GM19468 (cell line): ENCODE data around the gene RCAN1.

Experiments used
- ATAC-seq: cut with Tn5 transposase; IDR thresholded peaks from one replicate; pipeline ENCODE4 v1.9.1; 2021; ENCODE audit warnings: mild to moderate bottlenecking, moderate library complexity, moderate number of reproducible peaks; ENCODE audit not compliant: unreplicated experiment; ENCODE audit errors: extremely low read depth

Gene RCAN1

DNA sequence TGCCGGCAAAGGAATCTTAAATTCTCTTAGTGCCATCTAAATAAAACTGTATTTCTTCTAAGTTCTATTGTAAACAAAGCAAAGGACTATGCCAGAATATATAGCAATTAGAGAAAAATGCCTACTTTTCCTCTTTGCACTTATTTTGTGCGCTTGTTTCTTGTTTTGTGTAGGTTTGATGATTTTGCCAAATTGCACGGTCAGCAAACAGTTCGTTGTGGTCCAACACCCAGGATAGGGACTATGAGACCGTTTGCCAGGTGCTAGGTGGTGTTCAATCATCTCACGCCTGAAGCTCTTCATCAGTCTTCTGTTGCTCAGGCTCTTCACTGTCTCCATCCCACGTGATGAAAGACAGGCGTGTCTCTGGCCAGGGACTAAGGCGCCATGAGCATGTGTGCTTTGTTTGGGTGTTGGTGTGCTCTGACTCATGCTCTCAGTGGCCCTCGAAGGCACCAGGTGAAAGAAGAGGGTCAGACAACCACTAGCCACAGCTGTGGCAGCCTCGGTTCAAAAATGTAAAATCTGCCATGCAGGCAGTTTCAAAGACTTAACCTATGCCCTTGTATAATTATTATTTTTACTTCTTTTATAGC, 66.0 kb downstream of the RCAN1 start:
- ATAC-seq = no peak

- no peak for ATAC-seq
These were observed 68.4 kb downstream of the RCAN1 start for GRCh38 chr21:34546542-34546941.

GRCh38 chr21:34545079-34545884, 69.6 kb downstream of the RCAN1 start:
- ATAC-seq = peak; percentile 57

GRCh38 chr21:34544032-34544496, 70.8 kb downstream of the RCAN1 start:
- ATAC-seq = no peak

- no peak for ATAC-seq
These were observed 71.9 kb downstream of the RCAN1 start for GRCh38 chr21:34543017-34543416.

DNA sequence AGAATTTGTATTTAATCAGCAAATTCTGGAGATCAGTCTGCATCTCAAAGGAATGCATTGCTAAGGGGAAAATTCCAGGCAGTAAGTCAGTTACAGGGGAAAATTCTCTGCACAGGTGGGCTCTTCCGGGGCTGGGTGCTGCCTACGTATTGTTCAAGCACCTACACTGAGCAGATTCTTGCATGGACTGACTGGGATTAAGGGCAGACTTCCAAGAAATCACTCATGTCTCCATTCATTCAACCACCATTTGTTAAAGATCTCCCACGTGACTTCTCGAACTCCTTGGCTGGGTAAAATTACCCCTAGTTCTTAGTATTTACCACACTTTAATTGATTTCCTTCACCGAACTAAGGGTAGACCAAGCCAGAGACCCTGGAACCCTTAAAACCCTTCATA, 74.7 kb downstream of the RCAN1 start:
- no peak for ATAC-seq

DNA sequence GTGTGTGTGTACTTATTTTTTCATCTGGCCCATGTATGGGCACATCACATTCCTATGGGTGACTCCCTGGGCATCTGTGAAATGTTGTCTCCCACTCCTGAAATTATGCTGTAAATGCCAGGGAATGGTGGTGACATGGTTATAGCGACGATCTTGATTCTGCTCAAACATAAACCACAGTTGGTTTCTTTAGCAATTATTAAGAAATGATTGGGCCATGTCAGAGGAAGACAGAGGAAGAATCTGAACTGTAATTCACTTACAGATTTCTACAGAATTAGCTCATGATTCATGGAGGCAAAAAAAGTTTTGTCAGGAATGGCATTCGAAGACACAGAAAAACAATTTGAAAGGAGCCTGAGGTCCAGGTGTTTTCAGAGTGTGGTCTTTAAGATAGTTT, 77.1 kb downstream of the RCAN1 start:
- no peak for ATAC-seq

GRCh38 chr21:34536820-34537219, 78.1 kb downstream of the RCAN1 start:
- ATAC-seq = no peak

GRCh38 chr21:34536311-34536710, 78.6 kb downstream of the RCAN1 start:
- no peak for ATAC-seq

- no peak for ATAC-seq
These were observed 79.0 kb downstream of the RCAN1 start for GRCh38 chr21:34535886-34536285.

- no peak for ATAC-seq
These were observed 80.4 kb downstream of the RCAN1 start for GRCh38 chr21:34534522-34534921.

DNA sequence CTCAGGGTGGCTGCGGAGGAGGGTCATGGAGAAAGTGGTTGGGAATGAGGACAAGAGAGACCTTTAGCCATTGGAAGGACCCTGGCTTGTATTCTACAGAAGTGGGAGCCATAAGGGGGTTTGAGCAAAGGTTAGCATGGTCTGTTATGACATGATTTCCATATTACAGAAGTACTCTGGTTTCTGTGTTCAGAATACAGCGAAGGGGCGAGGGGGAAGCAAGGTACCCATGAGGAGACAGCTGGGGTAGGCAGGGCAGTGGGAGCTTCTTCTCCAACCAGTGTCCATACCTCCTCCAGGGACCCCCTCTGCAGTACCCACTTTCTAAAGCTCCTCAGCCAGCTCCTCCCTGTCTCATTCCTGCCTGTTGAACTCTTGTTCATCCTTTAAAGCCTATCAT, 81.0 kb downstream of the RCAN1 start:
- ATAC-seq = no peak

DNA sequence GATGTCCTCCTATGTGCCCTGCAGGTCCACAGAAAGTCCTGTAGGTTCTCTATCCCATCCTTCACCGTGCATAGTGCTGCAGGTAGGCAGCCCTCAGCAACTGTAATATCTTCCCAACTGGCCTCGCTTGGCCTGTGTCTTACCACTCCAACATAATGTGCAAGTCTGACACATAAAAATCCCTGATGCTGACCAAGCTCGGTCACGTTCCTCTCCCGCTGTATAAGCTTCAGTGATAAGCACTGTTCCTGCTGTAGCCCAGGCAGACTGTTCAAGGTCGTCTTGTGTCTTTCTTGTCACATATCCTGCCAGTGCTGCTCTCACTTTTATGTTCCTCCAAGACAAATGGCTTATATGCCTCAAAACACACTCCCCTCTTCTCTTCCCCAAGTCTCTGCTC, 83.5 kb downstream of the RCAN1 start:
- no peak for ATAC-seq

DNA sequence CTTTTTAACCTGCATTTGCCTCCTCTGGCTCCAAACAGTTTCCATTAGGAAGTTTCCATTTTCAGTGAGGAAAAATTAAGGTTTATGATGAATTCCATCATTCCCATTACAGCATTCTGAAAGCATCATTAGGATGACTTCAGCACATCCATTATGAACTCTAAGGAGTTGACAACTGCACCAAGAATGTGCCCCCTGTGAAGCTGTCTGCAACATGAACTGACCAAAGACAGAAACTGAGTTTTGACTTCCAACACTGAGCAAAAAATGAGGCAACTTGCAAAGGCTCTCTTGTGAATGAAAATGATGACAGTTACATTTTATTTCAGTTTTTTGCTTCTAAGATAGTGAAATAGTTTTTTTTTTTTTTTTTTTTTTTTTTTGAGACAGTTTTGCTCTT, 84.7 kb downstream of the RCAN1 start:
- ATAC-seq = no peak

GRCh38 chr21:34528131-34528561, 86.8 kb downstream of the RCAN1 start:
- no peak for ATAC-seq

- ATAC-seq = no peak
These were observed 88.2 kb downstream of the RCAN1 start for GRCh38 chr21:34526618-34527290.

DNA sequence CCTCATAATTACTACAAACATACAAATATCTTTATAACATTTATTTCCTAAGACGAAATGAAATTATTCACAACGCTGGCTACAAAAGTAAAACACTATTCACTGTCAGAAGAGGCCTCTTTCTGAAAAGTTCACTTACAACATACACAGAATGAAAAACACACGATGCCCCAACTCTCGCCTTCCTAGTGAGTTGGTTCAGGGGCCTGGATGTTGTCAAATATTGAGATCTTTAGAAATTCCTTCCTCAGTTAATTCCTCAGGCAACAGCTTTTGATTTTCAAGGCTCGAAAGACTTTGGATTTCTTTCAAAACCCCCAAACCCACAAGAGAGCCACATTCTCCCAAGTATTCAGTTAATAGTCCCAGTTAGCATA, 88.7 kb downstream of the RCAN1 start:
- no peak for ATAC-seq

DNA sequence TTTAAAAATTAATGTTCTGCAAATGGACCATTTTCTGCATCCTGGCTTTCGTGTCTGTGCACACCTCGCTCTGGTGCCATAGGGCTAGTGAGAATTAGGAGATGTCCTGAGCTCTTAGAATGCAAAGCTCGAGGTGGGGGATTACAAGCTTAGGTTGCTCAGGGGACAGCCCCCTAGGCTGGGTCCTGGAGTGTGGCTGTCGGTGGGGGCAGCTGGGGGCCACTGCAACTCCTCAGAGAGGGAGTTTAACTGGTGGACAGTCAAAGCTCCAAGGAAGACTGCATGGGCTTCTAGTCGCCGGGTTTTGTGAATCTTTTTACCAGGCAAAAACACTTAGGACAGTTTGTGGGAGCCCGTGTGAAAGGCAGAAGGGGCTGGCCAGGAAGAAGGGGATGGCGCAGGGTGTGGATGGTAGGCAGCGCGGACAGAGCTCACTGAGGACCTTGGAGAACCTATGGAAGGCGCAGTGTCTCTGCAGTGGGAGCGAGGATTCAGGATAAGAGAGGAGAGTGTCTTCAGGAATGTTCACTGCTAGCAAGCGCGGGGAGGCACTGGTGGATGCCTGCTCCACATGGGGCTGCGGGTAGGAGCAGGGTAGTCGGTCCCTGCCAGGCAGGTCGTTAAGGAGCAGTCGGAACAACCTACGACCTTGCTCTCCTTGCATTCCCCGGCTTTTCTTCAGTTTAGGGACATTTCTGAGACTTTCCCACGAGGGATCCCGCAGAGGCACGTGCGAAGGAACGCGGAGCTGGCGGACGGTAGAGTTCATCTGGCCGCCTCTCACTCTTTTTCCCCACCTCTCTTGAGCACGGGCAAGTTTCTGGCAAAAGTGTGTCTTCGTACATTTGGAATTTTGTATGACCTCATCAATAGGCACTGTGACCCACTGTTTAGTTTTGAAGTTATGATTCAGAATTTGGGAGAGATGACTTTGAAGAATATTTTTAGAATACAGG, 90.0 kb downstream of the RCAN1 start:
- ATAC-seq = no peak

DNA sequence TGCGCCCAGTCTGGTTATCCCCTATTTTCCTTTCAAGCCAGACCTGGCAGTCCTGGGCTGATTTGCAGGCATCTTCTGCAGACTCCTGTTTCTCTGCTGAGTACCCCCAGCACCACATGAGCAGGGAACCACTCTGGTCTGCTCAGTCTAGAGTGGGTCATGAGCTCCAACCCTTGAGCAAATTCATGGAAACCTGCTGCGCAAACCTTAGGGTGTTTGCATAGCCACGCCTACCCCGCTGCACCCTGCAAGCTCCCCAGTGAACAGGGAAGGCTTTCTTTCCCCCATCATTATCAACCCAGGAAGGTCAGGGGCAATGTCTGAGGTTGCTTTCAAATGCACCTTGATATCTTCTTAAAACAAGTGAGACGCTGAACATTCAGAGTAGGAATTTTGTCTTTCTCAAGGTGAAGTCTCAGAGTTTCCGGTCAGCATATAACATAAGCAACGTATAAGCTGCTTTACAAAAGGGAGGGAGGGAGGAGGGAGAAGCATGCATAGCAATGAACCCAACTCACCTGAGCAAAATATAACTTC, 91.8 kb downstream of the RCAN1 start:
- ATAC-seq = no peak

DNA sequence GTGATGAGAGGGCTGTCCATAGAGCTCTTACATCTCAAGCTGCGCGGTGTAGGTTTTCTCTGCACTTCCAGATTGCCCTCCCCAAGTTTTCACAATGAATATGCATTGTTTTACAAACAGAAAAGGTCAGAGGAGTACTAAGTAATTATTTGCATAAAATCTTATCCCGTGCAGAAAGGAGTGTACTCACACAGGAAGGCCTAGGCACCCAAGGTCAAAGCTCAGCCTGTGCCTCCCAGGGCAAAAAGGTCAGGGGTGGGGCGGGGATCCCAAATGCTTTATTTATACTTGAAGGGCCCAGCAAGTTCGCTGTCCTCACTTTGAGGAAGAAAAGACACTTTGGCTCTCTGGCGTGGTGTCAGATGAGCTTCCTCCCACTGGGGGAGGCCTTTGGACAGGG, 92.6 kb downstream of the RCAN1 start:
- ATAC-seq = no peak
